Spleen (tissue), 7 donors: ENCODE results near the gene ALKBH5.

Source experiments
- POLR2A ChIP-seq, 3 donors: fragments of 450-650 bp; IDR thresholded peaks; one replicate each; pipeline ENCODE4 v1.5.1; 2017; ENCODE audit warnings: antibody characterized with exemption in 3 of 3, mild to moderate bottlenecking in 1 of 3
- TF ChIP-seq, protein P1 (sequence below), 11 experiments: fragments of 200-600 bp in 7 of 11; fragments of 450-650 bp in 4 of 11; sonication (generic) in 4 of 11; IDR thresholded peaks in 8 of 11; conservative IDR thresholded peaks in 3 of 11; 1 replicate in 7 of 11; 2 replicates in 4 of 11; pipeline versions ENCODE4 v1.4.0 to v1.8.0; 2016 to 2021; ENCODE audit warnings: antibody characterized with exemption in 11 of 11, inconsistent platforms in 4 of 11, mild to moderate bottlenecking in 1 of 11
- donor health status: DM: no; HTN: no; CAD: no; lungs with moderate emphysema.
- donor health status: DM: no; HTN: no; CAD: no.
- donor health status: DM: no; HTN: no; CAD: no.

DNA sequence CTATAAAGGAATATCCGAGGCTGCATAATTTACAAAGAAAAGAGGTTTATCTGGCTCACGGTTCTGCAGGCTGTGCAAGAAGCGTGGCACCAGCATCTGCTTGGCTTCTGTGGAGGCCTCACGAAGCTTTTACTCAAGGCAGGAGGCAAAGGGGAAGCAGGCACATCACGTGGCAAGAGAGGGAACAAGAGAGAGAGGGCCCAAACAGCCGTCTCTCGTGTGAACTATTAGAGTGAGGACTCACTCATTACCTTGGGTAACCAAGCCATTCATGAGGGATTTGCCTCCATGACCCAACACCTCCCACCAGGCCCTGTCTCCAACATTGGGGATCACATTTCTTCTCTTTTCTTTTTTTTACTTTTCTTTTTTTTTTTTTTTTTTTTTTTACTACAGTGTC is 7.5 kb upstream of the ALKBH5 start:
- TF ChIP-seq, protein P1, sequence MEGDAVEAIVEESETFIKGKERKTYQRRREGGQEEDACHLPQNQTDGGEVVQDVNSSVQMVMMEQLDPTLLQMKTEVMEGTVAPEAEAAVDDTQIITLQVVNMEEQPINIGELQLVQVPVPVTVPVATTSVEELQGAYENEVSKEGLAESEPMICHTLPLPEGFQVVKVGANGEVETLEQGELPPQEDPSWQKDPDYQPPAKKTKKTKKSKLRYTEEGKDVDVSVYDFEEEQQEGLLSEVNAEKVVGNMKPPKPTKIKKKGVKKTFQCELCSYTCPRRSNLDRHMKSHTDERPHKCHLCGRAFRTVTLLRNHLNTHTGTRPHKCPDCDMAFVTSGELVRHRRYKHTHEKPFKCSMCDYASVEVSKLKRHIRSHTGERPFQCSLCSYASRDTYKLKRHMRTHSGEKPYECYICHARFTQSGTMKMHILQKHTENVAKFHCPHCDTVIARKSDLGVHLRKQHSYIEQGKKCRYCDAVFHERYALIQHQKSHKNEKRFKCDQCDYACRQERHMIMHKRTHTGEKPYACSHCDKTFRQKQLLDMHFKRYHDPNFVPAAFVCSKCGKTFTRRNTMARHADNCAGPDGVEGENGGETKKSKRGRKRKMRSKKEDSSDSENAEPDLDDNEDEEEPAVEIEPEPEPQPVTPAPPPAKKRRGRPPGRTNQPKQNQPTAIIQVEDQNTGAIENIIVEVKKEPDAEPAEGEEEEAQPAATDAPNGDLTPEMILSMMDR (IDR thresholded peaks at IDR 0.05 in 8 of 11, conservative IDR thresholded peaks at IDR 0.05 in 3 of 11): no peak
- no peak for TF ChIP-seq POLR2A (IDR thresholded peaks at IDR 0.05)
